ENCODE measurements around the gene COL5A1. TPM values are rescaled to one million over a fixed set of nuclear protein-coding genes. Genes with fewer than 3 reads are reported as not detected.

COL5A1 gene
- total and polyA plus RNA-seq, 2 experiments from 2014 or later, result 2.5 to 13.1 TPM

DNA sequence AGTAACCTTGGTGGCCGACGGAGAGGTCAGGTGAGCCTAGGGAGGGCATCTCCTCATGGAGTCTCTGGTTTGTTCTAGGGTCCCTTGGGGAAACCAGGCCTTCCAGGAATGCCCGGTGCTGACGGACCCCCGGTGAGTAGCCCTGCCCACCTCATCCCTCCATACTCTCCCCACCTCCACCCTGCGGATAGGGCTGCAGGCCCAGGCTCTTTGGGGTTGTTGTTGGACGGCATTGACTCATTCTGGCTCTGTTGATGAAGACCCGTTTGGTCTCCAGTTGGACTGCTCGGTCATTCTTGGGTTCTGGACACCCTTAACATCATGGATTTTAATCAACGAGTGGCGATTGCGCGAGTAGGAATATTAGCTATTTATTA, 126.7 kb downstream of the COL5A1 start:
- Histone ChIP-seq H3K4me1 (ENCODE audit: insufficient read depth) (no peaks in the 10 kb centered on the region), H3K4me2 (no peak overlapping the region), H3F3A (replicated peaks; ENCODE audit: low read depth) (no peaks in the 10 kb centered on the region), H3K79me2 (replicated peaks; ENCODE audit: insufficient read depth) (no peaks in the 10 kb centered on the region), H3K27ac (ENCODE audit: low read depth) (no peak overlapping the region), H3K36me3 (ENCODE audit: insufficient read depth) (no peaks in the 10 kb centered on the region), H2AFZ (no peak overlapping the region), H4K20me1 (replicated peaks; ENCODE audit: insufficient read depth) (no peaks in the 10 kb centered on the region), H3K4me3 (no peak overlapping the region), H3K27me3 (ENCODE audit: insufficient read depth) (no peaks in the 10 kb centered on the region), H3K9me2 (ENCODE audit: insufficient read depth) (no peaks in the 10 kb centered on the region)
- no peaks in the 10 kb centered on the region; the same call in 2 of the 3 replicates for H3K4me1 Mint-ChIP-seq
- no peaks in the 10 kb centered on the region for H3K9me3 Mint-ChIP-seq
- ATAC-seq (no peak), DNase-seq (ENCODE audit: low spot score) (no peak)
- 0 out of 2 replicates have a peak overlapping the region, but pooled peaks have one; percentile 13 for H3K27ac Mint-ChIP-seq
- no peaks in the 10 kb centered on the region for H3K36me3 Mint-ChIP-seq (ENCODE audit: low read depth)
- TF ChIP-seq NANOG (IDR thresholded peaks at IDR 0.05; ENCODE audit: borderline replicate concordance) (no peak), ZNF331 (CRISPR knock-in tag; IDR thresholded peaks at IDR 0.05; ENCODE audit: low read depth) (no peak), STAT1 (IDR thresholded peaks at IDR 0.05; ENCODE audit: unreplicated experiment) (no peak), CREB1 (CRISPR knock-in tag; IDR thresholded peaks at IDR 0.05; ENCODE audit: low read depth) (no peak), EZH2 (IDR thresholded peaks at IDR 0.05; ENCODE audit: low read depth, unreplicated experiment) (no peak), EZH2phosphoT487 (IDR thresholded peaks at IDR 0.05; ENCODE audit: unreplicated experiment) (no peak), POLR2AphosphoS5 (IDR thresholded peaks at IDR 0.05; ENCODE audit: low read depth) (no peak), ZNF114 (CRISPR knock-in tag; IDR thresholded peaks at IDR 0.05) (no peak)
- TF ChIP-seq, protein P1, sequence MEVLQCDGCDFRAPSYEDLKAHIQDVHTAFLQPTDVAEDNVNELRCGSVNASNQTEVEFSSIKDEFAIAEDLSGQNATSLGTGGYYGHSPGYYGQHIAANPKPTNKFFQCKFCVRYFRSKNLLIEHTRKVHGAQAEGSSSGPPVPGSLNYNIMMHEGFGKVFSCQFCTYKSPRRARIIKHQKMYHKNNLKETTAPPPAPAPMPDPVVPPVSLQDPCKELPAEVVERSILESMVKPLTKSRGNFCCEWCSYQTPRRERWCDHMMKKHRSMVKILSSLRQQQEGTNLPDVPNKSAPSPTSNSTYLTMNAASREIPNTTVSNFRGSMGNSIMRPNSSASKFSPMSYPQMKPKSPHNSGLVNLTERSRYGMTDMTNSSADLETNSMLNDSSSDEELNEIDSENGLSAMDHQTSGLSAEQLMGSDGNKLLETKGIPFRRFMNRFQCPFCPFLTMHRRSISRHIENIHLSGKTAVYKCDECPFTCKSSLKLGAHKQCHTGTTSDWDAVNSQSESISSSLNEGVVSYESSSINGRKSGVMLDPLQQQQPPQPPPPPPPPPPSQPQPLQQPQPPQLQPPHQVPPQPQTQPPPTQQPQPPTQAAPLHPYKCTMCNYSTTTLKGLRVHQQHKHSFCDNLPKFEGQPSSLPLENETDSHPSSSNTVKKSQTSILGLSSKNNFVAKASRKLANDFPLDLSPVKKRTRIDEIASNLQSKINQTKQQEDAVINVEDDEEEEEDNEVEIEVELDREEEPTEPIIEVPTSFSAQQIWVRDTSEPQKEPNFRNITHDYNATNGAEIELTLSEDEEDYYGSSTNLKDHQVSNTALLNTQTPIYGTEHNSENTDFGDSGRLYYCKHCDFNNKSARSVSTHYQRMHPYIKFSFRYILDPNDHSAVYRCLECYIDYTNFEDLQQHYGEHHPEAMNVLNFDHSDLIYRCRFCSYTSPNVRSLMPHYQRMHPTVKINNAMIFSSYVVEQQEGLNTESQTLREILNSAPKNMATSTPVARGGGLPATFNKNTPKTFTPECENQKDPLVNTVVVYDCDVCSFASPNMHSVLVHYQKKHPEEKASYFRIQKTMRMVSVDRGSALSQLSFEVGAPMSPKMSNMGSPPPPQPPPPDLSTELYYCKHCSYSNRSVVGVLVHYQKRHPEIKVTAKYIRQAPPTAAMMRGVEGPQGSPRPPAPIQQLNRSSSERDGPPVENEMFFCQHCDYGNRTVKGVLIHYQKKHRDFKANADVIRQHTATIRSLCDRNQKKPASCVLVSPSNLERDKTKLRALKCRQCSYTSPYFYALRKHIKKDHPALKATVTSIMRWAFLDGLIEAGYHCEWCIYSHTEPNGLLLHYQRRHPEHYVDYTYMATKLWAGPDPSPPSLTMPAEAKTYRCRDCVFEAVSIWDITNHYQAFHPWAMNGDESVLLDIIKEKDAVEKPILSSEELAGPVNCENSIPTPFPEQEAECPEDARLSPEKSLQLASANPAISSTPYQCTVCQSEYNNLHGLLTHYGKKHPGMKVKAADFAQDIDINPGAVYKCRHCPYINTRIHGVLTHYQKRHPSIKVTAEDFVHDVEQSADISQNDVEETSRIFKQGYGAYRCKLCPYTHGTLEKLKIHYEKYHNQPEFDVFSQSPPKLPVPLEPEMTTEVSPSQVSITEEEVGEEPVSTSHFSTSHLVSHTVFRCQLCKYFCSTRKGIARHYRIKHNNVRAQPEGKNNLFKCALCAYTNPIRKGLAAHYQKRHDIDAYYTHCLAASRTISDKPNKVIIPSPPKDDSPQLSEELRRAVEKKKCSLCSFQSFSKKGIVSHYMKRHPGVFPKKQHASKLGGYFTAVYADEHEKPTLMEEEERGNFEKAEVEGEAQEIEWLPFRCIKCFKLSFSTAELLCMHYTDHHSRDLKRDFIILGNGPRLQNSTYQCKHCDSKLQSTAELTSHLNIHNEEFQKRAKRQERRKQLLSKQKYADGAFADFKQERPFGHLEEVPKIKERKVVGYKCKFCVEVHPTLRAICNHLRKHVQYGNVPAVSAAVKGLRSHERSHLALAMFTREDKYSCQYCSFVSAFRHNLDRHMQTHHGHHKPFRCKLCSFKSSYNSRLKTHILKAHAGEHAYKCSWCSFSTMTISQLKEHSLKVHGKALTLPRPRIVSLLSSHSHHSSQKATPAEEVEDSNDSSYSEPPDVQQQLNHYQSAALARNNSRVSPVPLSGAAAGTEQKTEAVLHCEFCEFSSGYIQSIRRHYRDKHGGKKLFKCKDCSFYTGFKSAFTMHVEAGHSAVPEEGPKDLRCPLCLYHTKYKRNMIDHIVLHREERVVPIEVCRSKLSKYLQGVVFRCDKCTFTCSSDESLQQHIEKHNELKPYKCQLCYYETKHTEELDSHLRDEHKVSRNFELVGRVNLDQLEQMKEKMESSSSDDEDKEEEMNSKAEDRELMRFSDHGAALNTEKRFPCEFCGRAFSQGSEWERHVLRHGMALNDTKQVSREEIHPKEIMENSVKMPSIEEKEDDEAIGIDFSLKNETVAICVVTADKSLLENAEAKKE (CRISPR knock-in tag; IDR thresholded peaks at IDR 0.05), result no peak
- TF ChIP-seq, protein P2, sequence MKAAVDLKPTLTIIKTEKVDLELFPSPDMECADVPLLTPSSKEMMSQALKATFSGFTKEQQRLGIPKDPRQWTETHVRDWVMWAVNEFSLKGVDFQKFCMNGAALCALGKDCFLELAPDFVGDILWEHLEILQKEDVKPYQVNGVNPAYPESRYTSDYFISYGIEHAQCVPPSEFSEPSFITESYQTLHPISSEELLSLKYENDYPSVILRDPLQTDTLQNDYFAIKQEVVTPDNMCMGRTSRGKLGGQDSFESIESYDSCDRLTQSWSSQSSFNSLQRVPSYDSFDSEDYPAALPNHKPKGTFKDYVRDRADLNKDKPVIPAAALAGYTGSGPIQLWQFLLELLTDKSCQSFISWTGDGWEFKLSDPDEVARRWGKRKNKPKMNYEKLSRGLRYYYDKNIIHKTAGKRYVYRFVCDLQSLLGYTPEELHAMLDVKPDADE (IDR thresholded peaks at IDR 0.05), result no peak
- H3K4me3 Mint-ChIP-seq, result no peak overlapping the region
- no peaks in the 10 kb centered on the region for H3K27me3 Mint-ChIP-seq (ENCODE audit: insufficient read depth, low read depth, poor library complexity)

All from GM23338 (cell line).